GM12878 (cell line): Measurements from ENCODE around the gene ING4. TPM values are rescaled to one million over a fixed set of nuclear protein-coding genes. Genes with fewer than 3 reads are reported as not detected.

Source experiments
- ATAC-seq: fragments of 200-7000 bp; cut with Tn5 transposase; 3 replicates; pipeline ENCODE4 v1.9.1; 2020; ENCODE audit warnings: mild to moderate bottlenecking, moderate library complexity
- BruUV-seq: library from RNA; stranded (reverse); fragments of 400-500 nt; replicated peaks from 2 replicates; lab custom pipeline; 2021; lab: Mats Ljungman, UMichigan
- CTCF ChIA-PET: fragments of 300-600 bp; sonication (Branson Sonifier 250); formaldehyde crosslinking; extraction: SDS; loops from one replicate; lab custom pipeline; 2021; ENCODE audit warnings: inconsistent platforms; lab: Yijun Ruan, JAX
- POLR2A ChIA-PET: fragments of 350-600 bp; formaldehyde crosslinking; extraction: SDS; loops from one replicate; lab custom pipeline; 2021; ENCODE audit warnings: inconsistent platforms; lab: Charles Lee
- RAD21 ChIA-PET: fragments of 300-600 bp; sonication (Branson Sonifier 250); formaldehyde crosslinking; loops from one replicate; lab custom pipeline; 2023; ENCODE audit warnings: antibody characterized with exemption; ENCODE audit not compliant: unreplicated experiment; lab: Charles Lee
- SMC1A ChIA-PET: fragments of 300-600 bp; sonication (Branson Sonifier 250); formaldehyde crosslinking; loops from one replicate; lab custom pipeline; 2023; ENCODE audit not compliant: unreplicated experiment, uncharacterized antibody; lab: Charles Lee
- DNase-seq: peaks from one replicate; pipeline ENCODE4 v3.0.0-alpha.2; 2011; ENCODE audit warnings: low read depth, low spot score
- FAIRE-seq: peaks from 3 replicates; lab custom pipeline; 2011; peaks lifted over from hg19 to GRCh38; lab: Jason Lieb, UNC
- H2AFZ ChIP-seq: 2 replicates; pipeline ENCODE4 v1.6.0; 2011; ENCODE audit warnings: low read depth, low read length, control low read depth; ENCODE audit not compliant: control insufficient read depth
- H3K27ac ChIP-seq: 2 replicates; pipeline ENCODE4 v1.5.1; 2011; ENCODE audit warnings: control low read depth; ENCODE audit not compliant: control insufficient read depth, insufficient read depth
- H3K27me3 ChIP-seq, 2 experiments: replicated peaks in 1 of 2; 2 replicates each; pipeline versions ENCODE4 v1.6.0 to v1.6.1; 2011; ENCODE audit warnings: low read length in 1 of 2; ENCODE audit not compliant: control insufficient read depth in 2 of 2, insufficient read depth in 2 of 2
- H3K36me3 ChIP-seq, 2 experiments: 2 replicates each; pipeline ENCODE4 v1.5.1; 2011; ENCODE audit warnings: low read length in 1 of 2; ENCODE audit not compliant: control insufficient read depth in 2 of 2, insufficient read depth in 2 of 2
- H3K4me1 ChIP-seq: 2 replicates; pipeline ENCODE4 v1.6.1; 2011; ENCODE audit warnings: mild to moderate bottlenecking, low read length, moderate library complexity, mixed read lengths; ENCODE audit not compliant: control insufficient read depth, insufficient read depth
- H3K4me2 ChIP-seq: 2 replicates; pipeline ENCODE4 v1.6.0; 2011; ENCODE audit warnings: control low read depth; ENCODE audit not compliant: control insufficient read depth, insufficient read depth
- H3K4me3 ChIP-seq: fragments of 200-600 bp; sonication (generic); 2 replicates; pipeline ENCODE4 v1.5.1; 2016
- H3K79me2 ChIP-seq: 2 replicates; pipeline ENCODE4 v1.6.0; 2011; ENCODE audit warnings: low read length; ENCODE audit not compliant: control insufficient read depth, insufficient read depth
- H3K9ac ChIP-seq: 2 replicates; pipeline ENCODE4 v1.8.0; 2011; ENCODE audit warnings: low read length, control low read depth, mixed read lengths; ENCODE audit not compliant: control insufficient read depth, insufficient read depth
- H3K9me3 ChIP-seq: replicated peaks from 3 replicates; pipeline ENCODE4 v1.5.1; 2011; ENCODE audit warnings: mild to moderate bottlenecking, low read length; ENCODE audit not compliant: control insufficient read depth, insufficient read depth
- H4K20me1 ChIP-seq: 2 replicates; pipeline ENCODE4 v1.6.0; 2011; ENCODE audit not compliant: control insufficient read depth, insufficient read depth
- ASH2L ChIP-seq: fragments of 300-600, 200-600 bp; sonication (generic); IDR thresholded peaks from 2 replicates; pipeline ENCODE4 v1.6.1; 2017; ENCODE audit warnings: low read depth, mild to moderate bottlenecking, borderline replicate concordance
- BCL11A ChIP-seq: IDR thresholded peaks from 2 replicates; pipeline ENCODE4 v1.6.1; 2011; ENCODE audit warnings: low read depth, low read length
- CBX3 ChIP-seq: fragments of 200-600 bp; sonication (generic); IDR thresholded peaks from 2 replicates; pipeline ENCODE4 v1.6.1; 2016; ENCODE audit warnings: low read depth, borderline replicate concordance
- ETV6 ChIP-seq, 2 experiments: fragments of 450-650 bp in 1 of 2; IDR thresholded peaks in 1 of 2; conservative IDR thresholded peaks in 1 of 2; 2 replicates each; pipeline ENCODE4 v1.6.1; 2014; ENCODE audit warnings: antibody characterized with exemption in 1 of 2, borderline replicate concordance in 1 of 2, low read depth in 1 of 2, mild to moderate bottlenecking in 1 of 2, moderate library complexity in 1 of 2
- KAT2A ChIP-seq: conservative IDR thresholded peaks from 2 replicates; pipeline ENCODE4 v1.6.1; 2011; ENCODE audit warnings: low read depth, low read length; ENCODE audit not compliant: control insufficient read depth
- MLLT1 ChIP-seq: fragments of 450-650 bp; IDR thresholded peaks from 2 replicates; pipeline ENCODE4 v1.6.1; 2016; ENCODE audit warnings: mild to moderate bottlenecking
- MYB ChIP-seq: fragments of 150-350 bp; IDR thresholded peaks from 2 replicates; pipeline ENCODE4 v1.6.1; 2014; ENCODE audit warnings: mild to moderate bottlenecking, low read depth, low read length, borderline replicate concordance
- PAX8 ChIP-seq: fragments of 450-650 bp; IDR thresholded peaks from 2 replicates; pipeline ENCODE4 v1.6.1; 2017; ENCODE audit warnings: mild to moderate bottlenecking, moderate library complexity
- PKNOX1 ChIP-seq: fragments of 450-650 bp; IDR thresholded peaks from 2 replicates; pipeline ENCODE4 v1.6.1; 2016; ENCODE audit warnings: mild to moderate bottlenecking
- POLR2A ChIP-seq: IDR thresholded peaks from 2 replicates; pipeline ENCODE4 v1.6.1; 2011; ENCODE audit warnings: low read depth, mild to moderate bottlenecking, low read length
- POLR2AphosphoS5 ChIP-seq: IDR thresholded peaks from 2 replicates; pipeline ENCODE4 v1.6.1; 2011; ENCODE audit warnings: mild to moderate bottlenecking, low read length, inconsistent platforms
- RCOR1 ChIP-seq: conservative IDR thresholded peaks from 2 replicates; pipeline ENCODE4 v1.6.1; 2012; ENCODE audit warnings: low read depth, low read length, improper control_type of control experiment
- ZNF274 ChIP-seq: IDR thresholded peaks from one replicate; pipeline ENCODE4 v1.8.0; 2011; ENCODE audit not compliant: insufficient read length, insufficient read depth
- WGBS: methylation state at CpG from one replicate; pipeline ENCODE4 v1.1.6; 2016; ENCODE audit warnings: low lambda C conversion rate; ENCODE audit not compliant: insufficient replicate concordance, insufficient coverage; ENCODE audit errors: missing lambda C conversion rate; 5-methylcytosine and 5-hydroxymethylcytosine counted together
- in situ Hi-C: fragments of 300-500 bp; cut with MboI; formaldehyde crosslinking; loops from 9 replicates; pipeline ENCODE4 v1.14.3; 2018; ENCODE audit warnings: mixed read lengths
- intact Hi-C: fragments of 100-400 bp; cut with micrococcal nuclease; formaldehyde crosslinking; loops from one replicate; pipeline ENCODE4 v1.14.2; 2022; ENCODE audit not compliant: unreplicated experiment
- polyA plus RNA-seq, 11 experiments: library from polyadenylated mRNA; depleted of rRNA in 4 of 11; unstranded in 6 of 11; stranded (reverse) in 5 of 11; fragments of >200 nt; fragmentation: Nextera tagmentation in 4 of 11; fragmentation: Illumina TruSeq in 1 of 11; extraction: Ambion mirVana in 4 of 11; extraction: Trizol in 1 of 11; gene quantifications; 1 replicate in 1 of 11; 2 replicates in 10 of 11; pipeline versions ENCODE4 v1.2.1 to v1.2.3, GENCODE V29; 2011 to 2016; ENCODE audit warnings: inconsistent platforms in 2 of 11, missing spikeins in 2 of 11, low read depth in 1 of 11
- total RNA-seq, 4 experiments: library from RNA; depleted of rRNA in 3 of 4; stranded (reverse); fragments of >200 nt in 3 of 4; fragmentation: Illumina TruSeq in 1 of 4; extraction: Trizol in 1 of 4; gene quantifications; 2 replicates each; pipeline versions ENCODE4 v1.2.1 to v1.2.3, GENCODE V29; 2013 to 2021
- TF ChIP-seq, protein P1 (sequence below): fragments of 450-650 bp; IDR thresholded peaks from 2 replicates; pipeline ENCODE4 v1.6.1; 2017; ENCODE audit warnings: antibody characterized with exemption, mild to moderate bottlenecking, moderate library complexity

Gene ING4
- total and polyA plus RNA-seq, 10 of the 15 experiments (the other 5 are each of a cell fraction or from before 2014, with no cell fraction given), result 7.2 to 53.9 (median 21.8) TPM

GRCh38 chr12:6697584-6698351 is 34.8 kb upstream of the ING4 start (continued):
- TF ChIP-seq RCOR1 (no peak), ASH2L (no peak), ZNF274 (no peak)

- H3K4me2 ChIP-seq, result peak overlapping the region; percentile 59; the same call in 1 of the 2 replicates
- WGBS, result 40% methylated on average over 17 of the region's 17 CpGs
- ATAC-seq (peak; percentile 92), DNase-seq (peak; percentile 42), FAIRE-seq (peak; percentile 23)
- no TSS peak for BruUV-seq
- peaks cover 12% of the 10 kb centered on the region for H3K4me1 ChIP-seq
- ChIA-PET SMC1A (interaction anchor here (0.8 to 3.9 kb wide), 7 partner anchors 16 to 144 kb away, joined by 3 to 16 read pairs (median 4); partner anchors contain the start of gene COPS7A), POLR2A (interaction anchor here (0.5 kb wide), 1 partner anchor 25 kb away, joined by 3 read pairs; no protein-coding TSS in a partner anchor), CTCF (interaction anchor here (0.9 to 1.9 kb wide), 12 partner anchors 11 to 143 kb away, joined by 3 to 9 read pairs (median 3); partner anchors contain the start of gene MLF2), RAD21 (interaction anchor here (1.0 to 2.0 kb wide), 4 partner anchors 27 to 132 kb away, joined by 3 to 6 read pairs (median 4); partner anchors contain the start of gene COPS7A)
- H3K27ac ChIP-seq, result no peak overlapping the region
- in situ Hi-C loops, result no loop called here
- H3K9ac ChIP-seq, result peak overlapping the region; percentile 8; the same call in 1 of the 2 replicates
- peaks cover 13 to 14% of the 10 kb centered on the region in 2 experiments for H3K27me3 ChIP-seq
- intact Hi-C loops, result no loop called here
- no peaks in the 10 kb centered on the region for H3K9me3 ChIP-seq
- H2AFZ ChIP-seq, result no peak overlapping the region
- no peaks in the 10 kb centered on the region for H4K20me1 ChIP-seq
- no peak overlapping the region for H3K4me3 ChIP-seq
- H3K79me2 ChIP-seq, result no peaks in the 10 kb centered on the region
- no peaks in the 10 kb centered on the region for H3K36me3 ChIP-seq
- TF ChIP-seq MYB (no peak), BCL11A (no peak), PAX8 (no peak), CBX3 (no peak), POLR2AphosphoS5 (no peak), KAT2A (no peak), RCOR1 (no peak), MLLT1 (no peak), POLR2A (0 out of 2 replicates have a peak, but pooled peaks have one; percentile 24), ETV6 (conservative IDR thresholded peaks at IDR 0.05 in 1 of 2, IDR thresholded peaks at IDR 0.05 in 1 of 2; ENCODE audit: borderline replicate concordance in 1 of 2, low read depth in 1 of 2) (no peak), PKNOX1 (no peak)
- TF ChIP-seq, protein P1, sequence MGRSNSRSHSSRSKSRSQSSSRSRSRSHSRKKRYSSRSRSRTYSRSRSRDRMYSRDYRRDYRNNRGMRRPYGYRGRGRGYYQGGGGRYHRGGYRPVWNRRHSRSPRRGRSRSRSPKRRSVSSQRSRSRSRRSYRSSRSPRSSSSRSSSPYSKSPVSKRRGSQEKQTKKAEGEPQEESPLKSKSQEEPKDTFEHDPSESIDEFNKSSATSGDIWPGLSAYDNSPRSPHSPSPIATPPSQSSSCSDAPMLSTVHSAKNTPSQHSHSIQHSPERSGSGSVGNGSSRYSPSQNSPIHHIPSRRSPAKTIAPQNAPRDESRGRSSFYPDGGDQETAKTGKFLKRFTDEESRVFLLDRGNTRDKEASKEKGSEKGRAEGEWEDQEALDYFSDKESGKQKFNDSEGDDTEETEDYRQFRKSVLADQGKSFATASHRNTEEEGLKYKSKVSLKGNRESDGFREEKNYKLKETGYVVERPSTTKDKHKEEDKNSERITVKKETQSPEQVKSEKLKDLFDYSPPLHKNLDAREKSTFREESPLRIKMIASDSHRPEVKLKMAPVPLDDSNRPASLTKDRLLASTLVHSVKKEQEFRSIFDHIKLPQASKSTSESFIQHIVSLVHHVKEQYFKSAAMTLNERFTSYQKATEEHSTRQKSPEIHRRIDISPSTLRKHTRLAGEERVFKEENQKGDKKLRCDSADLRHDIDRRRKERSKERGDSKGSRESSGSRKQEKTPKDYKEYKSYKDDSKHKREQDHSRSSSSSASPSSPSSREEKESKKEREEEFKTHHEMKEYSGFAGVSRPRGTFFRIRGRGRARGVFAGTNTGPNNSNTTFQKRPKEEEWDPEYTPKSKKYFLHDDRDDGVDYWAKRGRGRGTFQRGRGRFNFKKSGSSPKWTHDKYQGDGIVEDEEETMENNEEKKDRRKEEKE, result no peak
These were observed 34.0 kb upstream of the ING4 start for GRCh38 chr12:6696690-6697583.
